Body of pancreas (tissue), 4 donors: Measurements from ENCODE around the gene UTF1.

Source experiments
- POLR2A ChIP-seq, 3 donors: fragments of 450-650 bp; IDR thresholded peaks; one replicate each; pipeline ENCODE4 v1.6.1; 2016; ENCODE audit warnings: antibody characterized with exemption in 3 of 3, mild to moderate bottlenecking in 2 of 3
- TF ChIP-seq, protein P1 (sequence below), 7 experiments: fragments of 450-650 bp in 4 of 7; fragments of 200-600 bp in 3 of 7; sonication (generic) in 3 of 7; IDR thresholded peaks; one replicate each; pipeline ENCODE4 v1.5.1; 2016 to 2019; ENCODE audit warnings: antibody characterized with exemption in 7 of 7

DNA sequence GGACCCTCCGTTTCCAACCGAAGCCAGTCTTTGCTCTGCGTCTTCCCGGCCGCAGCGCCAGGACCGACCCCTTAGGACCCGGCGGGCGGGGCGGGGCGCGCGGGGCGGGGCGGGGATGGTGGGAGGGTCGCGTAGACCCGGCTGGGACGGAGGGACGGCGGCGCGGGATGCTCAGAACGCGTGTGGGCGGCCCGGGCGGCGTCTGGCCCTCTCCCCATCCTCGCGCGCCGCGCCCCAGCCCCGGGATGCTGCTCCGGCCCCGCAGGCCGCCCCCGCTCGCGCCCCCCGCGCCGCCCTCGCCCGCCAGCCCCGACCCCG, at the start of gene UTF1:
- TF ChIP-seq POLR2A (IDR thresholded peaks at IDR 0.05), result no peak
- TF ChIP-seq, protein P1, sequence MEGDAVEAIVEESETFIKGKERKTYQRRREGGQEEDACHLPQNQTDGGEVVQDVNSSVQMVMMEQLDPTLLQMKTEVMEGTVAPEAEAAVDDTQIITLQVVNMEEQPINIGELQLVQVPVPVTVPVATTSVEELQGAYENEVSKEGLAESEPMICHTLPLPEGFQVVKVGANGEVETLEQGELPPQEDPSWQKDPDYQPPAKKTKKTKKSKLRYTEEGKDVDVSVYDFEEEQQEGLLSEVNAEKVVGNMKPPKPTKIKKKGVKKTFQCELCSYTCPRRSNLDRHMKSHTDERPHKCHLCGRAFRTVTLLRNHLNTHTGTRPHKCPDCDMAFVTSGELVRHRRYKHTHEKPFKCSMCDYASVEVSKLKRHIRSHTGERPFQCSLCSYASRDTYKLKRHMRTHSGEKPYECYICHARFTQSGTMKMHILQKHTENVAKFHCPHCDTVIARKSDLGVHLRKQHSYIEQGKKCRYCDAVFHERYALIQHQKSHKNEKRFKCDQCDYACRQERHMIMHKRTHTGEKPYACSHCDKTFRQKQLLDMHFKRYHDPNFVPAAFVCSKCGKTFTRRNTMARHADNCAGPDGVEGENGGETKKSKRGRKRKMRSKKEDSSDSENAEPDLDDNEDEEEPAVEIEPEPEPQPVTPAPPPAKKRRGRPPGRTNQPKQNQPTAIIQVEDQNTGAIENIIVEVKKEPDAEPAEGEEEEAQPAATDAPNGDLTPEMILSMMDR (IDR thresholded peaks at IDR 0.05), result no peak
